GM19035 (cell line): ENCODE measurements around the gene HNRNPUL2.
"Not testable (repeated sequence)": the region's sequence is repeated elsewhere in the genome, so short reads cannot be mapped to it uniquely, and the experiment has no call there.

ENCODE experiments used
- ATAC-seq: cut with Tn5 transposase; IDR thresholded peaks from one replicate; pipeline ENCODE4 v1.9.1; 2021; ENCODE audit not compliant: unreplicated experiment

Gene HNRNPUL2

DNA sequence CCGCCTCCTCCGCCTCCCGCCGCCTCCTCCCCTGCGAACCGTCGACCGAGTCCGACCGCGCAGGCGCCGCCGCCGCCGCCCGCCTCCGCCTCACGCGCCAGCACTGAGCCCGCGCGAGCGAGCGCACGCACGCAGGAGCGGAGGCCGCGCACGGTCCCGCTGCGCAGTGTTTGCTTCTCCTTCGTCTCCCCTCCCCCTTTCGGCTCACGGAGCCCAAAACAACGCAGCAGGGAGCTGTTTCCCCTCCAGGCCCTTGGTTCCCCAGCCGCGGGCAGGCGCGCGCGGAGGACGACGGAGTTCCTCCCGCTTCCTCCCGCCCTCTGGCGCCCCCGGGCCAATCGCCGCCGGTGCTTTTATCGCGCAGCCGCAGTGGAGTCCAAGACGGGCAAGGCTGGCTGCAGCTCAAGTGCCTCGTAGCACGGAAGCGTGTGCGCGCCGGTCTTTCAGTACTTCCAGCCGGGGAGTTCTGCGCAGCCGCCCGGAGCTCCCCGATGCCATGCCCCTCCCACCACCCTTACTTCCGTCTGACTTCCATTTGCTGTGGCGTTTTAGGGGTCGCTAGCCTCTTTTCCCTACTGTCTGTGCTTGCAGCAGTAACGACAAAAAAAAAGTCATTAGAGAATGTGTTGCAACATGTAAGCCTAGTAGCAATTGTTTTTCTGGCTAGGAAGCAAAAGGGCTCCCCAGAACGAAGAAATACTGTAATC, at the start of gene HNRNPUL2:
Gene HNRNPUL2, minus strand, starts transcription at position 293 of the 707 bp plus-strand sequence. CDS start 301 bp downstream, outside the sequence.
- ATAC-seq = peak; percentile 71

DNA sequence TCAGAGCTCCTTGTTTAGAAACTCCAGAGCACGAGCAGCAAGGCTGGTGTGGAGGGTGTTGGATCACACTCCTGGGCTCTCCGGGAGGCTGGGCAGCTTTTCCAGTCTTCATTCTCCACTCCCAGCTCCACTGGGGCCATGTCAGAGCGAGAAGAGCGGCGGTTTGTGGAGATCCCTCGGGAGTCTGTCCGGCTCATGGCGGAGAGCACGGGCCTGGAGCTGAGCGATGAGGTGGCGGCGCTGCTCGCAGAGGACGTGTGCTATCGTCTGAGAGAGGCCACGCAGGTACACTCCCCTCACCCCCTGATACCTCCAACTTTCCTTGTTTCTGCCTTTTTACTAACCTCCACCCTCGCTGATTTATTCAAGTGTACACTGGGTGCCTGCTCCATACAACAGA, 48.4 kb upstream of the HNRNPUL2 start:
- ATAC-seq = no peak

DNA sequence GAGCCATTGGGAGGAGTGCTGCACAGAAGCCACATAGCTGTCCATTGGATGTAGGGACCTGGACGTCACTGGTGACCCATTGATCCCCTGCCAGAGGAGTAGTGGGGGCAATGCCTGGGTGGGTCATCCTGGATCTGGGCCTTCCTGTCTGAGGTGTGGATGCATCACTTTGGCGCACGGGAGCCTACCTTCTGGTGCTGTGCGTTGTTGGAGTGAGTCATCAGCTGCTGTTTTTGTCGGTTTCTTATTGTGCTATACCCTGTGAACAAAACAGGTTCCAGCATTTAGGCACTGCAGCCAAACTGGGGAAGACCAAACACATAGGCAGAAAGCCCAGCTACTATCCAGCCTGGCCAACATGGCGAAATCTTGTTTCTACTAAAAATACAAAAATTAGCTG, 47.1 kb upstream of the HNRNPUL2 start:
- ATAC-seq = no peak

DNA sequence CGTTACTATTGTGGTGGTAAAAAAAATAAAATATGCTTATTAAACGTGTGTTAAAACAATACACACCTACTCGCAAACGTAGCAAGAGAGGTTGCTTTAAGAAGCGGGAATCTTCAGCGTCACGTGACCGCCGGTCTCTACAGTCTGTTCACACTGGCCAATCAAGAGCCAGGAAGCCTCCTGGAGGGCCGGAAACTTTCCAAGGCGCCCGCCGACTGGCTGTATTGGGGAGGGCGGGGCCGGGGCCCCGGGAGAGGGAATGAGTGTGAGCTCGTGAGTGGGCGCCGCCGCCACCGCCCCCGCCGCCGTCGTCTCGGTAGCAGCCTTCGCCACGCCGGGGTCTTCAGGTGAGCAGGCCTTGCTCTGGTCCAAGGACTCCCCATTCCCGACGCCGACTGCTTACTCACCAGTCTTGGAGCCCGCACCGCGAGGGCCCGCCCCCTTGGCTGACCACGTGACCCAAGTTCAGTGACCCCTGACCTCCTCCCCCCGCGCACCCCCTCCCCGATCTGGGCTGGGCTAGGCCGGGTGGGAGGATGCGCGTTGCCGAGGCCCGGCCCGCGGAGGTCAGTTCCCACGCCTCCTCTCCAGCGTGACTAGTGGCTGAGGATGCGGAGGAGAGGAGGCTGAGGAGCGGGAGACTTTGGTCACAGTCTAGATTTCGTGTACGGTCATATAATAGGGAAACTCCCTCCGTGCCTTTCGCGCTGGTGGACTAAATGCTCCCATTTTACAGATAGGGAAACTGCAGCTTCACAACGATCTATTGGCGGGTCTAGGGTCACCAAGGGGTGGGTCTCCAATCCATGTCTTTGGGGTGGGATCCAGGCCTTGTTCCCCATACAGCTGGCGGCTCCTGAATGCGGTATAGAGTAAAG, 44.1 kb upstream of the HNRNPUL2 start, which contains the start of gene TAF6L:
Gene TAF6L, plus strand, starts transcription at position 253 of the 878 bp plus-strand sequence. CDS start 4,388 bp downstream, outside the sequence.
- ATAC-seq = peak; percentile 85

DNA sequence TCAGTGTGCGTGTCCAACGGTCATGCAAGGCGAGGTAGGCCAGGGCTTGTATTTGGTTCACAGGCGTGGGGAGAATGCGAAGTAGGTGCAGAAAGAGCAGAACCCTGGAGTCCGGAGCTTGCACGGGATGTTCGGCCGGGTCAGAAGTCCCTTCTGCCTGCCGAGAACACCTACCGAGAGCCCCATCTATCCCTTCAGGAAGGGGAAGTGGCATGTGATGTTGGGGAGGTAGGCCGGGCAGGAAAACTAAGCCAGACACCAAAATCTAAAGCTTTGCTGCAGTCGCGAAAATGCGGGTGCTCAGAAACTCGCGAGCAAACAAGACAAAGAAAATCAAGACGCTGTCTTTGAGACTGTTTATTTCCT, 43.5 kb upstream of the HNRNPUL2 start:
- ATAC-seq = no peak

DNA sequence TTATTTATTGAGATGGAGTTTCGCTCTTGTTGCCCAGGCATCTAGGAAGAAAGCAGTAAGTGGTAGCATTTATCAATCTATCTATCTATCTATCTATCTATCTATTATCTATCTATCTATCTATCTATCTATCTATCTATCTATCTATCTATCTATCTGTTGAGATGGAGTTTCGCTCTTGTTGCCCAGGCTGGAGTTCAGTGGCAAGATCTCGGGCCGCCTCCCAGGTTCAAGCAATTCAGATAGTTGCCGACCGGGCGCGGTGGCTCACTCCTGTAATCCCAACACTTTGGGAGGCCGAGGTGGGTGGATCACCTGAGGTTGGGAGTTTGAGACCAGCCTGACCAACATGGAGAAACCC, 33.6 kb upstream of the HNRNPUL2 start:
- not testable (repeated sequence) for ATAC-seq

DNA sequence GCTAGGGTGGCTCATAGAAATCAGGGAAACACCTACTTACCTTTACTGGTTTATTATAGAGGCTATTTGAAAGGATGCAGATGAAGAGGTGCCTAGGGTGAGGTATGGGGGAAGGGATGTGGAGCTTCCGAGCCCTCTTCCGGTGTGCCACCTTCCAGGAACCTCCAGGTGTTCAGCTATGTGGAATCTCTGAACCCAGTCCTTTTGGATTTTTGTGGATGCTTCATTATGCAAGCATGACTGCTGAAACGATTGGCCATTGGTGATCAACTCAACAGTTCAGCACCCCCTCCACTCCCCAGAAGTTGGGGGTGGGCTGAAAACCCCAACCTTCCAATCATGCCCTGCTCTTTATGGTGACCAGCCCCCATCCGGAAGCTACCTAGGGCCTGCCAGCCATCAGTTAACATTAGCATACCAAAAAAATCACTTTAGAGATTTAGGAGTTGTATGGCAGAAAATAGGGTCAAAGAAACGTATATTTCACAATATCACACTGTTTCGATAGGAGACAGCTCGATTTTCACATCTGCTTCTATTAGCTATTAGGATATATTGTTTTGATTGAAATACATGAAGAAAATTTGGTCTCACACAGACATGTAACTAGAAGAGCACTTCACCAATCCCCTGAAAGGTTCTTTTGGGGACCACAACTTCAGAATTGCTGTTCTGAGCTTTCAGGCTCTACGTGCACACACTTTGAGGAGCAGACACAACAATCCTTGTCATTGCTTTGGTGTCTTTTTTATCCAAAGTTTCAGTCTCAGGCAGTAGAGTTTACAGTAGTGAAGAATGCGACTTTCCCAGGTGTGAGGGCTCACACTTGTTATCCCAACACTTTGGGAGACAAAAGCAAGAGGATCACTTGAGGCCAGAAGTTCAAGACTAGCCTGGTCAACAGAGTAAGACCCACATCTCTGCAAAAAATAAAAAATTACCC, 30.9 kb upstream of the HNRNPUL2 start:
- ATAC-seq = no peak

DNA sequence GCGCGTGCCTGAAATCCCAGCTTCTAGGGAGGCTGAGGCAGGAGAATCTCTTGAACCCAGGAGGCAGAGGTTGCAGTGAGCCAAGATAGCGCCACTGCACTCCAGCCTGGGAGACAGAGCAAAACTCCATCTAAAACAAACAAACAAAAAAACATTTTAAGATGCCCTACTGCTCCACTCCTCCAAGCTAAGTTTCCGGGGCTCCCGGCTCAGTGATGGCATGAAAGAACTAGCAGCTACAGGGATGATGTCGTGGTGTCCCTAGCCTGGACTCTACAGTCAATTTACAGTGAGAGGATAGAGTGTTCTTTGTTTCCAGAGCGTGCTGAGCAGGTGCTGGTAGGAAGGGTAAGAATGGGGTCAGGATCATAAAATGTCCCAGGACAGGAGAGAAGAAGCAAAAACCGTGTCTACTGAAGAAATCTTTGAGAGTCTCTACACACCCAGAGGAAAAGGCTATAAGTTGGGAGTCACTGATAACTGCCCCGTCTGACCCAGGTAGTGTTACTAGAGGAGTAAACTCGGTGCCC, 27.9 kb upstream of the HNRNPUL2 start:
- no peak for ATAC-seq

DNA sequence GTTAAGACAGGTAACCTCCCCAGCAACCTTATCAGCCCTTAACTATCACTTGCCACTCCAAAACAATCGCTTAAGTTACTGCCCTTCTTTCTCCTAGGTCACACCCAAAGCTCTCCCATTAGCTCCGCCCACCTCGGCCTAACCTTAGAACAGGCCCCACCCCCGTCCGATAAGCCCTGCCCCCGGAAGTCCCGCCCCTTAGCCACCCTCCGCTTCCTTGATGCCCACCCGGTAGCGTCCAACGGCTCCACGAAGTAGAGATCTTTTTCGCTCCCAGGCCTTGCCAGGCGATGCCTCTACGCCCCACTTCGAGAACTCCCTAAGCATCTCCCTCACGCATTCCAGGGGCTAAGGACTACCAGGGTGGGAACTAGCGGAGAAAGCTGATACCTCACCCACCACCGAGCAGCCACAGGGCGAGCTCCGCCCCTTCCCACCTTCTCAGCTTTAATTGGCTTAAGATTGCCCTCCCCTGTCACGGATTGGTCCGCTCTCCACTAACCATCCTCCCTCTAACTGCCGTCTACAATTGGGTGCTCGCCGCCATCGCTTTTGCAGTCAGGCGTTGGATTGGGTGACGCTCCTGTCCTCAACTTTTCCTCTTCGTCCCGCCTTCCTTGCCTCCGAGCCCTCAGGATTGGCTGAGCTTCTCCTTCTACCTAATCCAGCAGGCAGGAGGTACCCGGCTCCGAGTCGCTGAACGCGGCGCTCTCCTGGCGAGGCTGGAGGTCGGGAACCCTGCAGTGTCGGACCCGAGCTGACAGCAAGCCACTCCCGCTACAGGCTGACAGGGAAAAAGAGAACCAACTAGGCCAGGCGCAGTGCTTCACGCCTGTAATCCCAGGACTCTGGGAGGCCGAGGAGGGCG, 26.7 kb upstream of the HNRNPUL2 start, which contains the start of gene ZBTB3:
Gene ZBTB3, minus strand, starts transcription at position 425 of the 868 bp plus-strand sequence. CDS start 496 bp downstream, outside the sequence.
- peak; percentile 95 for ATAC-seq

DNA sequence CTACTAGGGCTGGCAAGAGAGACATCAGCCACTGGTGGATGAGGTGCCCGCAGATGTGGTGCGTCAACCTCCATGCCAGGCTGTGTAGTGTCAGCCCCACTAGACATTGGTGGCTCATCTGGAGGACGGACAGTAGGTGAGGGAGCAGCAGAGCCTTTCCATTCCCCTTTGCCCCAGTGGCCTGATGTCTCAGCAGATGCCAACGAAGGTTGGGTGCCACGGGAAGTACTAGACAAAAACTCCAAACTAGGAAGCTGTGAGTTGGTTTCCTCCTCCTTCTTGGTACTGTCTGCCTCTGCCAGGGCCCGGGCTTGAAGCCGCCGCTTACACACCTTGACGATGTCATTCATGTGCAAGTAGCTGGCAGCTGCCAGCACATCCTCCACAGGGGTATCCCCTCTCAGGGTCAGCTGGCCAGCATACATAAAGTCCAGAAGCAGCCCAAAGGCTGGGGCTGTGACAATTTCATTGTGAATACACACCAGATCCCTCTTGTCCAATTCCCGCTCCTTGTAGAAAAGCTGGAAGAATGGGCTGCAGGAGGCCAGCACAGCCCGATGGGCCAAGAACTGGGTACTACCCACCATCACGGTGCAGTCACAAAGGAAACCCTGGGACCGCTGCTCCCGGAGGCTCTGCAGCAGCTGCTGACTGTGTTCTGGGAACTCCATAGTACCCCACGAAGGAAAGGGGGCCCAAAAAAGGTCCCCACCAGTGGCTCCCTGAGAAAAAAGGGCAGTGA, 25.9 kb upstream of the HNRNPUL2 start:
- ATAC-seq = no peak

DNA sequence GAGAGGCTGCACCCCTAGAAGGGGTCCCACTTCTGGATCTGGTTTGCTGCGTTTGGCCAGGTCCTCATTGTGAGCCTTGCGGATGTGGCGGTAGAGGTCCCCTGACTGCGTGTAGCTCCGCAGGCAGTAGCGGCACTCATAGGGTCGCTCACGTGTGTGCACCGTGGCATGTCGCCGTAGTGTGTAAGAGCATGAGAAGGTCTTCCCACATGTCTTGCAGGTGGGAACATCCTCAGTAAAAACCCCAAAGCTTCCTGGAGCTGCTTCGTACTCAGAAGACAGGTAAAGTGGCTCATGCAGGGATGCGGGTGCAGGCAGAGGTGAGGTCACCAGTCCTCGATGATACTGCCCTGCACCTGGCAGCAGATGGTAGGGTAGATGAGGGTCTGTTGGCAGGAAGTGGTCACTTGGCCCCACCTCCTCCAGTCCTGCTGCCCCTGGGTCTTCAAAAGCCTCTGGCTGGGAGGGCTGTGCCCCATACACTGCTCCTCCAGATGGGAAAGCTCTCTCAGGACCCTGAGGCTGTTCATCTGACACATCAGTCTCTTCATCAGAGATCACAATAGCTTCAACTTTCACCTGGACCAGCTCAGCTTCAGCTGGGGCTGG, 25.0 kb upstream of the HNRNPUL2 start:
- no peak for ATAC-seq

DNA sequence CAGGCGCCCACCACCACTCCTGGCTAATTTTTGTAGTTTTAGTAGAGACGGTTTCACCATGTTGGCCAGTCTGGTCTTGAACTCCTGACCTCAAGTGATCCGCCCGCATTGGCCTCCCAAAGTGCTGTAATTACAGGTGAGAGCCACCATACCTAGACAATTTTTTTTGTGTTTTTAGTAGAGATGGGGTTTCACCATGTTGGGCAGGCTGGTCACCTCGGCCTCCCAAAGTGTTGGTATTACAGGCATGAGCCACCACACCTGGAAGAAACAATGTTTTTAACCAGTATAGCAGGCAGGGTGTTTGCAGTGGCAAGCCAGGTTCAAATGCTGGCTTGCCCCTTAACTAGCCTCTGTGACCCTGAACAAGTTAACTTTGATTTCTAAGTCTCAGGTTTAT, 22.7 kb upstream of the HNRNPUL2 start:
- ATAC-seq = not testable (repeated sequence)

DNA sequence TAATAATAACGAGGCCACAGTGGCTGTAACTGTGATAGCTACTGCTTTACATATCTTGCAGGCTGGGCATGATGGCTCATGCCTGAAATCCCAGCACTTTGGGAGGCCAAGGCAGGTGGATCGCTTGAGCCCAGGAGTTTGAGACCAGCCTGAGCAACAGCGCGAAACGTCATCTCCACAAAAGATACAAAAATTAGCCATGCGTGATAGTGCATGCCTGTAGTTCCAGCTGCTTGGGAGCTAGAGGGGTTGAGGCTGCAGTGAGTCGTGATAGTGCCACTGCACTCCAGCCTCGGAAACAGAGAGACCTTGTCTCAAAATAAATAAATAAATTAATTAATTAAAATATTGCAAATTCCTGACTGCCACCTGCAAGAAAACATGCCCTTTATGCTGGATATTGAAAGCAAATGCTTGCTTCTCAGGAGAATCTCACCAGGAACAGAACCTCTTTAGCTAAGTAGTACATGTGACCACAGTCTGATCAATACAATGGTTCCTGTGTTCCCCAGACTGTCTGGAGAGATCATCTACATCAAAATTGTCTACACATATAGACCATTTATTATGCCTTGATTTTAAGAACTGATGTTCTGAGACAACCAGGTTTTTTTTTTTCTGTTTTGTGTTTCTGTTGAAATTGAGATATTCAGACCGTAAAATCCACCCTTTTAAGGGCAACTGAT, 20.4 kb upstream of the HNRNPUL2 start:
- no peak for ATAC-seq

DNA sequence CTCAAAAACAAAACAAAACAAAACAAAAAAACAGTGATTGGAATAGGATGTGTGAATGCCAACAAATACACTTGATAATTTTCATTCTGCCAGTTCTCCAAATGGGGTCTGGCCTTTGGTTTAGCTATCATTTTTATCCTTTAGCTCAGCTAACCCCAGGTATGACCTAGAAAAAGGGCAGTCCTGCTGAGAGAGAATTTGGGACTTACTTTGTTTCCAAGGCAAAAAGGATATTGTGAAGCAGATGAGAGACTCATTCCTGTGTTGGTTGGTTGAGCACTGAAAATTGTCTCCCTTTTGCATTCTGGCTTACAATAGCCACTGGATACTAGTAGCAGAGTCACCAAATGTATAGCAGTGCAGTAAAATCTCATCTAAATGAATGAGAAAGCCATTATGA, 9.9 kb upstream of the HNRNPUL2 start:
- ATAC-seq = no peak

DNA sequence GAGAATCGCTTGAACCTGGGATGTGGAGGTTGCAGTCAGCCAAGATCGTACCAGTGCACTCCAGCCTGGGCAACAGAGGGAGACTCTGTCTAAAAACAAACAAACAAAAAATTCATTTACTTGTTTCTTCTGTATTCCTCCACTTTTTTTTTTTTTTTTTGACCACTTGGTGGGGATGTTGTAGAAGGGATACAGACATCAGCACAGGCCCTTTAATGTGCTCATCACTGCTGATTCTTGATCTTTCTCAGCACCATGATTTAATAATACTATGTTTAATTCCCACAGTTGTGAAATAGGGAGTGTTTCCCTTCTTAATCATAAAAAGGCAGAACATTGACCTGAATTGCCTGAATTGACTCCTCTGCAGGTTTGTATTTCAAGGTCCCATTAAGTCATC, 5.6 kb upstream of the HNRNPUL2 start:
- no peak for ATAC-seq

DNA sequence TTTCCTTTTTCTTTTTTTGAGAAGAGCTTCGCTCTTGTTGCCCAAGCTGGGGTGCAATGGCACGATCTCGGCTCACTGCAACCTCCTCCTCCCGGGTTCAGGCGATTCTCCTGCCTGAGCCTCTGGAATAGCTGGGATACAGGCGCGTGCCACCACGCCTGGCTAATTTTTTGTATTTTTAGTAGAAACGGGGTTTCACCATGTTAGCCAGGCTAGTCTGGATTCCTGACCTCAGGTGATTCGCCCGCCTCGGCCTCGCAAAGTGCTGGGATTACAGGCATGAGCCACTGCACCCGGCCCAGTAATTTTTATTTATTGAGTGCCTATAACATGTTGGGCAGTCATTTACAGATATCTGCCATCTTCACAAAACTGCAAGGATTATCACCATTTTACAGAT, 2.8 kb upstream of the HNRNPUL2 start:
- not testable (repeated sequence) for ATAC-seq

DNA sequence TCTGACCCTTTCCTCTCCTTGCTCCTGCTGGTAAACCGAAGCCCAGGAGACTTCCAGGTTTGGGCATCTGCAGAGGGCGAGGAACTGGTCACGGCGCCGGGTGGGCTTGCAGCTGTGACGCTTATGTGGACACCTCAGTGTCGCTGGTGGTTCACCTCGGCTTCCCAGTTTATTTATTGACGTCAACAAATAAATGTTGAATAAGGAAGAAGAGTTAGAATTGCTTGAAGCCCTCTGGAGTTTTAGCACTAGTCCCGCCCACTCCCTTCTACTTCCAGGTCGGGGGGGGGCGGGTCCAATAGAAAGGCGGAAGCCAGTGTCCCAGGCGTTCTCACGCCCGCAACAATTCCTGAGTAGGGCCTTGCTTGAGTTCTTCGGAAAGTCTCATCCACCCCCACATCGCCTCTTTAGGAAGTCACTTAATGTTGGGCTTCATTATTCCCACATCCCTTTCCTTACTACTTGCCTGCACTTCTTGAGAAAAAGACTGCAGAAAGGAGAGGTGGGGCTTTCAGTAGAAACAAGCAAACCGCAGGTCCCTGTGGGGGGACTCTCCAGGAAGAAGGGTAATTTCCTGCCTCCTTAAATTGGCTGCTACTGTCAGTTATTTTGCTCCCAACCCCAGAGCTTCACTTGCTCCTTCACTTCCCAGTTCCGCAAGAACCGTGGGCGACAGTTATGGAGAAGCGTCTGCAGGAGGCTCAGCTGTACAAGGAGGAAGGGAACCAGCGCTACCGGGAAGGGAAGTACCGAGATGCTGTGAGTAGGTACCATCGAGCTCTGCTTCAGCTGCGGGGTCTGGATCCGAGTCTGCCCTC, 1.1 kb upstream of the HNRNPUL2 start, which contains the start of gene TTC9C:
Gene TTC9C, plus strand, starts transcription at position 316 of the 818 bp plus-strand sequence. Its CDS starts 363 bp downstream, at position 679.
- peak; percentile 17 for ATAC-seq
